ENCODE data around the gene GSTT4.
A peak's percentile ranks its signal among the peaks of the same experiment; 100 is the strongest.
"Not testable (repeated sequence)": the region's sequence is repeated elsewhere in the genome, so short reads cannot be mapped to it uniquely, and the experiment has no call there.

The GSTT4 gene

GRCh38 chr22:24005201-24005600 lies at the start of gene GSTT4:
TSS of gene GSTT4 (minus strand) at chr22:24005453. CDS start at chr22:24005356, 97 bp downstream.
- DNase-seq (ENCODE audit: low spot score), result no peak

- no peak for DNase-seq (ENCODE audit: low spot score)
Observed at GRCh38 chr22:24054356-24054755, 49.1 kb upstream of the GSTT4 start.

- no peak for DNase-seq (ENCODE audit: low spot score)
Observed at GRCh38 chr22:24053481-24054226, 48.4 kb upstream of the GSTT4 start.

GRCh38 chr22:24051568-24051967 lies 46.3 kb upstream of the GSTT4 start:
- DNase-seq (ENCODE audit: low spot score), result no peak

GRCh38 chr22:24051028-24051427 lies 45.8 kb upstream of the GSTT4 start:
- no peak for DNase-seq (ENCODE audit: low spot score)

DNA sequence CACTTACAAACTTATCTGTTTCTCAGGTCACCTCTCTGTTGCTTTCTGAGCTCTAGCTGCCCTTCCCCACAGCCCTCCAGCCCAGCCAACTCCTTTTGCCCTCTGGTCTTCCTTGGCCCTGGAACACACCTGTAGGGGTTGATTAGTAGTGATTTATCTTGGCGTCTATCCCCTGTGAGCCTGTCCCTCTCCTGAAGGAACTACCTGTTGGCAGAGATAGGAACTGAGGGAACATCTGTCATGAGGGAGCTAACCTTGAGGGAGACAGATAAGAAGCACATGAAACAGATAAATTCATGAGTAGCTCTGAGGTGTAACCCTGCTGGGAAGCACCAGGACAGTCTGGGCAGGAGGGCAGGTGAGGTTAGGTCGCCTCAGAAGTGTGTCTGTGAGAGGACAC lies 44.7 kb upstream of the GSTT4 start:
- no peak for DNase-seq (ENCODE audit: low spot score)

GRCh38 chr22:24049211-24049610 lies 44.0 kb upstream of the GSTT4 start:
- DNase-seq (ENCODE audit: low spot score), result no peak

DNA sequence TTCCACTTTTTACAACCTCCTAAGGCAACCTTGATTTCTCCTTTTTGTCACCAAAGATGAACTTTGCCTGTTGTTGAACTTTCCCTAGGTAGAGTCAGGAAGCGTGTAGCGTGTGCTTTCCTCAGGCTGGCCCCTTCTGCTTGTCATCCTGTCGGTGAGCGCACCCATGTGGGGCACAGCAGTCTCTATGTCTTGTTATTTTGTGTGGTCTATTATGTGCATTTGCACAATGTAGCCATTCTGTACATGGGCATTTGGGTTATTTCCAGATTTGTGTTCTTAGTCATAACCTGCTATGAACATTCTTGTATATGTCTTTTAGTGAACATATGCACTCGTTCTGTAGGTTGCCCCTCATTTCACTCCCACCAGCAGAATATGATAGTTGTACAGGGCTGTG lies 40.8 kb upstream of the GSTT4 start:
- DNase-seq (ENCODE audit: low spot score), result no peak

- no peak for DNase-seq (ENCODE audit: low spot score)
Observed at GRCh38 chr22:24043958-24044357, 38.7 kb upstream of the GSTT4 start.

- DNase-seq (ENCODE audit: low spot score), result not testable (repeated sequence)
Observed at GRCh38 chr22:24043465-24043864, 38.2 kb upstream of the GSTT4 start.

DNA sequence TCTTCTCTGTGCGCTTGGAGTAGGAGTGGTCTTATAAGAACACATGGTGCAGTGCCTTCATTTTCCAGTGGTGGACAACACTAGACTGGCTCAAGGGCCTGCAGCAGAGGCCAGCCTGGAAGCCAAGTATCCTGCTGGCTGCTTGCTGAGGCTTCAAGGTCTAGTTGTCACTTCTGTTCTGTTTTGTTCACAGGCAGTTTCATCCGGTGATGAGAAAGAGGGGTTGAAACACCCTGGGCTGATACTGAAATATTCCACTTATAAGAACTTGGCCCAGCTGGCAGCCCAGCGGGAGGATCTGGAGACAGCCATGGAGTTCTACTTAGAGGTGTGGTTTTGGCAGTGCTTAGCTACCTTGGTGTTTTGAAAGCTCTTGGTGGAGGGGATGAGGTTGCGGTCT lies 35.7 kb upstream of the GSTT4 start:
- no peak for DNase-seq (ENCODE audit: low spot score)

- no peak for DNase-seq (ENCODE audit: low spot score)
Observed at GRCh38 chr22:24039046-24039445, 33.8 kb upstream of the GSTT4 start.

- peak; percentile 64 for DNase-seq (ENCODE audit: low spot score)
Observed at GRCh38 chr22:24037851-24038765, 32.9 kb upstream of the GSTT4 start.

DNA sequence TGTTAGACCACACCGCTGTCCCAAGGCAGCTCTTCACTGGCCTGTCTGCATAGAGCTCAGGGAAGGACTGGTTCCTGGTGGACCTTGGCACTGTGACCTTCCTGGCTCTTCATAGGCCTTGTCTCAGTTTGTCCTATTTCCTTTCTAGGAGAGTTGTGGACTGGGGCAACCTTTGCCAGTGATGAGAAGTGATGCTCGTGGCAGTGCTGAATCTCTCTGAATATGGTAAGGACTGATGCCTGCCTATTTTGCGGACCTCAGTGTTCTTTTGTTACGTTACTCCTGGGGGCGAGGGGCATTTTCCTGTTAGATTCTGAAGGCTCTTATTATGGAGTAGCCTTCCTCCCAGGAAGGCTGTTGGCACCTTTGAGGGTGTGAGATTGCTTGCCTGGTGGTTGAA lies 30.0 kb upstream of the GSTT4 start:
- DNase-seq (ENCODE audit: low spot score), result no peak

- DNase-seq (ENCODE audit: low spot score), result no peak
Observed at GRCh38 chr22:24033731-24034130, 28.5 kb upstream of the GSTT4 start.

DNA sequence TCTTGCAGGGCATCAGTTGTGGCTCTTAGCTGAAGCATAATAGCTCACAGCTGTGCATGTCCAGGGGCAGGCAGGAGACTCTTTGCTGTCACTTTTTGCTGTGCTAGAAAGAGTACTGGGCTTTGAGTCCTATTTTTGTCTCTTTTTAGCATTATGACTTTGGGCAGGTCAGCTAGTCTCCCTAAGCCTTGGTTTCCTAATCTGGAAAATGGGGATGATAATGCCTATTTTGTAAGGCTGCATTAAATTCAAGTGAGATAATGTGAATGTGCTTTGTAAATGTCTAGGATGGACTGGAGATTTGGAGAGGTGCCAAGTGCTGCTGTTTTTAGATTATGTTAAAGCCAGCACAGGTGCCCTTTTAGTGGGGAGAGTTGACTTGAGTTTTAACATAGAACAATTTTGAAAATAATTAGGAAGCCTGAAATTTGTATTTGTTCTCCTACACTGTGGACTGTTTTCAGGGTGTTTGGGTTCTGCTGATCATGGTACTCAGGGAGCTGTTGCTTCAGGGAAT lies 25.0 kb upstream of the GSTT4 start:
- no peak for DNase-seq (ENCODE audit: low spot score)

GRCh38 chr22:24029304-24029703 lies 24.1 kb upstream of the GSTT4 start:
- DNase-seq (ENCODE audit: low spot score), result no peak

- no peak for DNase-seq (ENCODE audit: low spot score)
Observed at GRCh38 chr22:24028533-24028932, 23.3 kb upstream of the GSTT4 start.

DNA sequence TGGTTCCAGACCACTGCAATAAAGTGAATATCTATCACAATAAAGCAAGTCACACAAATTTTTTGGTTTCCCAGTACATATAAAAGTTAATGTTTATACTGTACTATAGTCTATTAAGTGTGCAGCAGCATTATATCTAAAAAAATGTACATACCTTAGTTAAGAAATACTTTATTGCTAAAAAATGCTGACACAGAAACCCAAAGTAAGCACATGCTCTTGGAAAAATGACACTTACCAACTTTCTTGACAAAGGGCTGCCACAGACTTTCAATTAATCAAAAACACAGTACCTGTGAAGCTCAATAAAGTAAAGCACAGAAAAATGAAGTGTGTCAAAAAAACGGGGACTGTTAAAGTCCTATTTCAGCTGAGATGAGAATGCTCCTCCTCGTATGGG lies 22.7 kb upstream of the GSTT4 start:
- DNase-seq (ENCODE audit: low spot score), result no peak

DNA sequence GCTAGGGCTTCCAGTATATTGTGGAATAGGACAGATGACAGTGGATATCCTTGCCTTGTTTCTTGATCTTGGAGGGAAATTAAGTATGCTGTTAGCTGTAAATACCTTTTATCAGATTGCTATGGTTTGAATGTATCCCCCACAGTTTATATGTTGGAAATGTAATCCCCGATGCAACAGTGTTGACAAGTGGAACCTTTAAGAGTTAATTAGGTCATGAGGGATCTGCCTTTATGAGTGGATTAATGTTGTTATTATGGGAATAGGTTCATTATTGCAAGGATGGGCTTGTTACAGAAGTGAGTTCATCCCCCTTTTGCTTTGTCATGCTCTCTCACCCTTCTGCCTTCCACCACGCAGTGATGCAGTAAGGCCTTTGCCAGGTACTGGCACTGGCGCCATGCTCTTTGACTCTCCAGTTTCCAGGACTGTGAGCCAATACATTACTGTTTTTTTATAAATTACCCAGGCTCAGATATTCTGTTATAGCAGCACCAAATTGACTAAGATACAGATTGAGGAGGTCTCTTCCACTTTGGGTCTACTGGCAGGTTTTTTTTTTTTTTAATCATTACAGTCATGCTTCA lies 22.2 kb upstream of the GSTT4 start:
- DNase-seq (ENCODE audit: low spot score), result no peak

DNA sequence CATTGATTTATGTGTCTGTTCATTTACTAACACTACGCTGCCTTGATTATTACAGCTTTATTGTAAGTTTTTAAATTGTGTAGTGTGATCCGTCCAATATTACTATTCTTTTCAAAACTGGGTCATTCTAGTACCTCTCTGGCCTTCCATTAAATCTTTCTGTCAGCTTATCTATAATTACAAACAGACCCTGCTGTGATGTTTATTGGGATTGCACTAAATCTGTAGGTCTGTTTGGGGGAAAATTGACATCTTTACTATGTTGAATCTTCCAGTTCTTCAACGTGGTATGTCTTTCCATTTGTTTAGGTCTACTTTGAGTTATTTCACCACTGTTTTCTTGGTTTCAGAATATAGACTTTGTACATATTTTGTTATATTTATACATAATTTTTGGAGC lies 21.5 kb upstream of the GSTT4 start:
- no peak for DNase-seq (ENCODE audit: low spot score)

DNA sequence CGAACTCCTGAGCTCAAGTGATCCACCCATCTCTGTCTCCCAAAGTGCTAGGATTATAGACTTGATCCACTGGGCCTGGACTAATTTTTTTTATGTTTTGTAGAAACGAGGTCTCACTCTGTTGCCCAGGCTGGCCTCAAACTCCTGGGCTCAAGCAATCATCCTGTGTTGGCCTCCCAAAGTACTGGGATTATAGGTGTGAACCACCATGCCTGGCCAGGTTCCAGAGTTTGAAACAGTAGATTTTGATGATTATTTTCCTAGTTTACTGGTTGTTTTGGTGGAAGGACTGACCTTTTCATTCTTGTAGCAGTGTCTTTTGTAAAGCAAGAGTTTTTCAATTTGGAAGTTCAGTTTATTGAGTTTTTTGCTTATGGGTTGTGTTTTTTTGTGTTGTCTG lies 20.8 kb upstream of the GSTT4 start:
- DNase-seq (ENCODE audit: low spot score), result no peak

DNA sequence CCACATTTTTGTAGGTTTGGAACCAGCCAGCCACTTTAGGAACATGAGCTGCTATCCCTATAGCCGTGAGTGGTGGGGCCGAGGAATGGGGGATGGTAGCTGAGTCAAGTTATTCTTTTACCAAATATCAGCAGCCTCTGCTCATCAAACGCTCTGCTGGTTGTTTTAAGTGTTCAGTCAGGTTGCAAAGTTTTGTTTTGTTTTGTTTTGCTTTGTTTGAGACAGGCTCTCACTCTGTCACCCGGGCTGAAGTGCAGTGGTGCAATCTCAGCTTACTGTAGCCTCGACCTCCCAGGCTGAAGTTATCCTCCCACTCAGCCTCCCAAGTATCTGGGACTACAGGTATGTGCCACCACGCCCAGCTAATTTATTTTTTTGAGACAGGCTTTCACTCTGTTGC lies 20.2 kb upstream of the GSTT4 start:
- DNase-seq (ENCODE audit: low spot score), result no peak

Data from CD4-positive, alpha-beta T cell treated with Interleukin-6 at 100 ng/mL for 8 hours (primary cell).